GM19468 (cell line): ENCODE measurements around the gene MGAT5.

Experiments used
- ATAC-seq: cut with Tn5 transposase; IDR thresholded peaks from one replicate; pipeline ENCODE4 v1.9.1; 2021; ENCODE audit warnings: mild to moderate bottlenecking, moderate library complexity, moderate number of reproducible peaks; ENCODE audit not compliant: unreplicated experiment; ENCODE audit errors: extremely low read depth

Gene MGAT5

GRCh38 chr2:134482131-134482723, 228.4 kb downstream of the MGAT5 start:
- ATAC-seq: no peak

- no peak for ATAC-seq
These were observed 229.0 kb downstream of the MGAT5 start for GRCh38 chr2:134482766-134483340.

GRCh38 chr2:134489732-134490384, 236.0 kb downstream of the MGAT5 start:
- no peak for ATAC-seq

- no peak for ATAC-seq
These were observed 236.7 kb downstream of the MGAT5 start for GRCh38 chr2:134490559-134490958.

GRCh38 chr2:134491022-134491421, 237.2 kb downstream of the MGAT5 start:
- ATAC-seq: no peak

GRCh38 chr2:134491771-134492441, 238.0 kb downstream of the MGAT5 start:
- no peak for ATAC-seq

- ATAC-seq: no peak
These were observed 239.9 kb downstream of the MGAT5 start for GRCh38 chr2:134493797-134494196.

- no peak for ATAC-seq
These were observed 244.8 kb downstream of the MGAT5 start for GRCh38 chr2:134498654-134499053.

- ATAC-seq: no peak
These were observed 245.5 kb downstream of the MGAT5 start for GRCh38 chr2:134499307-134499926.

- ATAC-seq: no peak
These were observed 246.5 kb downstream of the MGAT5 start for GRCh38 chr2:134500211-134500935.

GRCh38 chr2:134501476-134502091, 247.7 kb downstream of the MGAT5 start:
- no peak for ATAC-seq

- no peak for ATAC-seq
These were observed 248.2 kb downstream of the MGAT5 start for GRCh38 chr2:134502104-134502503.
